Stimulated activated CD4-positive, alpha-beta T cell treated with anti-CD3 and anti-CD28 coated beads, Interleukin-4, amount 100 ng/mL, for 24 hours (primary cell): ENCODE measurements around the gene CCL7.

ENCODE experiments used
- DNase-seq: peaks from one replicate; pipeline ENCODE4 v3.0.0-alpha.2; 2020

The CCL7 gene

DNA sequence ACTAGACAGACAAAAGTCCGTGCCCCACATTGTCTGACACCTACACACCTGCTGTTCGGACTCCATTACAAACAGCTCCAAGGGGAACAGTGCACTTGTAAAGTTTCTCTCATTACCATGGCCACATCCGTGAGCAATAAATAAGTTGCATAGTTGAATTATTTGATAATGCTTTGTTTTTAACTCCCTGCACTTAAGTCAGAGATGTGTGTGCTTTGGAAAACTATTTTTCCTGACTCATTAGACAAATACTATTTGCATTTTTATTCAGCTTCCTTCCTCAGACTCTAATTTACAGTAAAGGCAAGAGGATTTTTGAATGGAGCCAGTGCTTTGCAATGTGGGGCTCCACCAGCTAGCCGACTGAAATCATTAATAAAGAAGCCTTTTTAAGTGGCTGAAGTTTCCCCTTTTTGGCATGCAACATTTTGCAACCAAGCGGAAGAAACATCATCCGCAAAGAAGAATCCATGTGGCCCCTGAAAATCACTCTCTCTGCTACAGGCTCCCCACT lies 21.5 kb upstream of the CCL7 start:
- DNase-seq = no peak

- DNase-seq = no peak
Measured at GRCh38 chr17:34249061-34249460, 21.0 kb upstream of the CCL7 start.

DNA sequence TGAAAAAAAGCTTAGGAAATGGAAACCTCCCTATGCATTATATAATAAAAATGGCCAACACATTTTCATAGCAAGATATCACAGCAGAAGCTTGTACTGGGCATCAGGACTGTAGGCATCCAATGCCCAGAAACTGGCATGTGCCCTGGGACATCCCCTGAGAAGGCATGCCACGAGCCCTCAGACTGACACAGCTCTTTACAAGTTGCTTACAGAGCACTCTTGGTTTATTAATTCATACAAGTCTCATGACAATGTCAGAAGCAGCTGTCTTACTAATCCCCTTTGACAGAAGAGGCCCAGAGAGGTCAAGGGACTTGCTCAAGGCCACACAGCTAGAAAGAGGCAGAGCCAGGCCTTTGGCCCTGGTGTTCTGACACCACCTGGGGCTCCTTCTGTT lies 20.5 kb upstream of the CCL7 start:
- DNase-seq = no peak

- no peak for DNase-seq
Measured at GRCh38 chr17:34251186-34251585, 18.8 kb upstream of the CCL7 start.

- DNase-seq = no peak
Measured at GRCh38 chr17:34252095-34252443, 18.0 kb upstream of the CCL7 start.

GRCh38 chr17:34252444-34253138 lies 17.4 kb upstream of the CCL7 start:
- DNase-seq = no peak

- DNase-seq = no peak
Measured at GRCh38 chr17:34253139-34253525, 16.9 kb upstream of the CCL7 start.

DNA sequence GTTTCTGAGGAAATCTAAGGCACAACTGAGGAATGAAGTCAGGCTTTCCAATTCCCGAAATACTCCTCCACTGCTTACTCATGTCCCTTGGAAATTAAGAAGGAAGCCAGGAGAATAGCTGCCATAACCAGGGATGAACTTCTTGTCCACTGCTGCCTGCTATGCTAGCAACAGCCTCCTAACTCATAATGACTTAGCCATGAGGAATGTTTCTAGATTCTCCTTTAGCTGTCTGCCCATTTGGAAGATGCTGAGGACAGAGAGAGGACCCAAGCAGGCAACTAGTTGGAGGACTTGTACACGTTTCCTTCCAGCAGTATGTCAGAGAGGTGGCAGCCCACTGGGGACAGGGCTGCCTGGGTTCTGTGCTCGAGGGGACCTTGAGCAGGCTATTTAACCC lies 15.9 kb upstream of the CCL7 start:
- DNase-seq = no peak

- no peak for DNase-seq
Measured at GRCh38 chr17:34254651-34255380, 15.2 kb upstream of the CCL7 start, which contains the start of gene CCL2. CCL2 (plus strand) TSS chr17:34255285; CDS start chr17:34255350, 65 bp downstream.

- DNase-seq = no peak
Measured at GRCh38 chr17:34255381-34255732, 14.7 kb upstream of the CCL7 start.

DNA sequence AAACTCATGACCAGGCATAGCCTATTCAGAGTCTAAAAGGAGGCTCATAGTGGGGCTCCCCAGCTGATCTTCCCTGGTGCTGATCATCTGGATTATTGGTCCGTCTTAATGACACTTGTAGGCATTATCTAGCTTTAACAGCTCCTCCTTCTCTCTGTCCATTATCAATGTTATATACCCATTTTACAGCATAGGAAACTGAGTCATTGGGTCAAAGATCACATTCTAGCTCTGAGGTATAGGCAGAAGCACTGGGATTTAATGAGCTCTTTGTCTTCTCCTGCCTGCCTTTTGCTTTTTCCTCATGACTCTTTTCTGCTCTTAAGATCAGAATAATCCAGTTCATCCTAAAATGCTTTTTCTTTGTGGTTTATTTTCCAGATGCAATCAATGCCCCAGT lies 14.2 kb upstream of the CCL7 start:
- no peak for DNase-seq

- DNase-seq = no peak
Measured at GRCh38 chr17:34257299-34257985, 12.6 kb upstream of the CCL7 start.

DNA sequence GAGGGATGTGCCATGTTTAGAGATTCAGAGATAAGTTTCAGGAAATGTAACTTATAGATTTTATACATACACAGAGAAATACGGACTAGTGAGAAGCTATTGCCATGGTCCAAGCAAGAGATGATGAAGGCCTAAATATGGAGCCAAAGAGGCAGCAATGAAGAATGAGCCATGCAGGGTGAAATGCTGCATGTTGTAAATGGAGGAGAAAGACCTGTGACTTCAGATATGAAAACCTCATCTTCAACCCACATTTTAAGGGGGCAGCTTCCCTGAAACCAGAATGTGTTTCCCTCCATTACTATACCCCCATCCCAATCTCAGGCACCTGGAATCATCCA lies 12.1 kb upstream of the CCL7 start:
- DNase-seq = no peak

GRCh38 chr17:34259146-34259545 lies 10.9 kb upstream of the CCL7 start:
- no peak for DNase-seq

- no peak for DNase-seq
Measured at GRCh38 chr17:34260861-34261260, 9.2 kb upstream of the CCL7 start.

GRCh38 chr17:34261568-34262337 lies 8.3 kb upstream of the CCL7 start:
- DNase-seq = no peak

- no peak for DNase-seq
Measured at GRCh38 chr17:34265711-34266110, 4.3 kb upstream of the CCL7 start.

DNA sequence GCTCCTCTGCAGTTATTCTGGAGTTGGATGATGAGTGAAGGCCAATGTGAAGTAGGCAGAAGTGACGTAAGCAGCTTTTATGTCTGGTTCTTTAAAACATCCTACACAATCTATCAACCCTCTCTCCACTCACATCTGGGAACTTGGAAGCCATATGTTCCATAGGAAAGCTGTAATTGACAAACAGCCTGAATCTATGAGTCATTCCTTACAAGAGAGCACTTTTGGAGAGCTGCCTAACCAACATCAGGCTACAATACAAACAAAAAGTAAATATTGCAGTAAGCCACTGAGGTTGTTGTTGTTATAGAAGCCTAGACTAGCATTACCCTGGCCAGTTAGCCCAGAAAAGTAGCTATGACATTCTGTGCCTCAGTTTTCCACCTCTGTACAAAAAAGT lies 5.9 kb downstream of the CCL7 start:
- DNase-seq = no peak

GRCh38 chr17:34276826-34277225 lies 6.8 kb downstream of the CCL7 start:
- no peak for DNase-seq

- DNase-seq = no peak
Measured at GRCh38 chr17:34283571-34283970, 13.6 kb downstream of the CCL7 start.

DNA sequence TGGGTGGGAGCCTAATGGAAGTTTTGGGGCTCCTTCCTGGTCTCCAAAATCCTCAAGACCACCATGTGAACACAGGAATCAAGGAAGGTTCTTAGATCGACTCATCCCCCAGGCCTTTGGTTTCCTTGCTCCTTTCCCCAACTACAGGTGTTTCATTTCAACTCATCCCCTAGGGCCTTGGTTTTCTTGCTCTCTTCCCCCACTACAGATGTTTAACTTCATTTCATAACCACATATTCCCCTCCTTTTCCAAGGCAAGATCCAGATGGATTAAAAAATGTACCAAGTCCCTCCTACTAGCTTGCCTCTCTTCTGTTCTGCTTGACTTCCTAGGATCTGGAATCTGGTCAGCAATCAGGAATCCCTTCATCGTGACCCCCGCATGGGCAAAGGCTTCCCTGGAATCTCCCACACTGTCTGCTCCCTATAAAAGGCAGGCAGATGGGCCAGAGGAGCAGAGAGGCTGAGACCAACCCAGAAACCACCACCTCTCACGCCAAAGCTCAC lies 15.3 kb downstream of the CCL7 start, which contains the start of gene CCL11:
Gene CCL11, plus strand, starts transcription at position 457 of the 507 bp plus-strand sequence. CDS start 67 bp downstream, outside the sequence.
- DNase-seq = no peak

DNA sequence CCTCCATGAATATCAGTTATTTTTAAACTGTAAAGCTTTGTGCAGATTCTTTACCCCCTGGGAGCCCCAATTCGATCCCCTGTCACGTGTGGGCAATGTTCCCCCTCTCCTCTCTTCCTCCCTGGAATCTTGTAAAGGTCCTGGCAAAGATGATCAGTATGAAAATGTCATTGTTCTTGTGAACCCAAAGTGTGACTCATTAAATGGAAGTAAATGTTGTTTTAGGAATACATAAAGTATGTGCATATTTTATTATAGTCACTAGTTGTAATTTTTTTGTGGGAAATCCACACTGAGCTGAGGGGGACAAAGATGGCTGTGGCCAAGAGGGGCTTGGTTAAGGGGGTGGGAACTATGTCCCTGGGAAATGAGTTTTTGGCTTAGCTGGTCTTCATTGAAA lies 17.9 kb downstream of the CCL7 start:
- no peak for DNase-seq

- DNase-seq = no peak
Measured at GRCh38 chr17:34290586-34290985, 20.6 kb downstream of the CCL7 start.
